ENCODE measurements around the gene TAC3. TPM values are rescaled to one million over a fixed set of nuclear protein-coding genes. Genes with fewer than 3 reads are reported as not detected.

The TAC3 gene
- total RNA-seq, 3 donors from 2014 or later = 0.81 to 2.0 (median 1.8) TPM

GRCh38 chr12:57051011-57051410 is 34.7 kb upstream of the TAC3 start:
- intact Hi-C loops (cut with DNase I, micrococcal nuclease) = no loop called here
- no peak for TF ChIP-seq CTCF (IDR thresholded peaks at IDR 0.05)
- Histone ChIP-seq H3K36me3 (ENCODE audit: low read depth) (no peaks in the 10 kb centered on the region), H3K4me1 (ENCODE audit: low read depth) (peaks cover 19% of the 10 kb centered on the region), H3K4me3 (no peak overlapping the region), H3K9me3 (no peaks in the 10 kb centered on the region)
- ATAC-seq (no peak), DNase-seq (no peak)

- peak; percentile 91 for ATAC-seq
- intact Hi-C loops (cut with DNase I, micrococcal nuclease) = no loop called here
- no peaks in the 10 kb centered on the region for H3K9me3 ChIP-seq
- peaks cover 19% of the 10 kb centered on the region for H3K4me1 ChIP-seq (ENCODE audit: low read depth)
- no peak for TF ChIP-seq CTCF (IDR thresholded peaks at IDR 0.05)
- peak within 1 kb of the TSS; percentile 17 for H3K4me3 ChIP-seq
- H3K36me3 ChIP-seq (ENCODE audit: low read depth) = no peaks in the 10 kb centered on the region
- DNase-seq = peak; percentile 65 to 79 (median 74)
Observed at GRCh38 chr12:57049890-57050289, 33.6 kb upstream of the TAC3 start, which contains the start of gene MYO1A. MYO1A (minus strand) TSS chr12:57050129; CDS start chr12:57048323, 1,806 bp downstream.

GRCh38 chr12:57049119-57049446 is 32.8 kb upstream of the TAC3 start:
- no peaks in the 10 kb centered on the region for H3K9me3 ChIP-seq
- peaks cover 19% of the 10 kb centered on the region for H3K4me1 ChIP-seq (ENCODE audit: low read depth)
- H3K36me3 ChIP-seq (ENCODE audit: low read depth) = no peaks in the 10 kb centered on the region
- peak overlapping the region; percentile 17 for H3K4me3 ChIP-seq
- peak; percentile 83 for ATAC-seq
- TF ChIP-seq CTCF (IDR thresholded peaks at IDR 0.05) = no peak
- intact Hi-C loops (cut with DNase I, micrococcal nuclease) = no loop called here
- DNase-seq = peak in 2 of 3 donors; percentile 75 to 77

- Histone ChIP-seq H3K36me3 (ENCODE audit: low read depth) (no peaks in the 10 kb centered on the region), H3K4me3 (peak overlapping the region; percentile 17), H3K9me3 (no peaks in the 10 kb centered on the region), H3K4me1 (ENCODE audit: low read depth) (peaks cover 19% of the 10 kb centered on the region)
- TF ChIP-seq CTCF (IDR thresholded peaks at IDR 0.05) = no peak
- intact Hi-C loops (cut with DNase I, micrococcal nuclease) = no loop called here
- DNase-seq = peak in 1 of 3 donors; percentile 39
- no peak for ATAC-seq
Observed at GRCh38 chr12:57048423-57049118, 32.2 kb upstream of the TAC3 start.

GRCh38 chr12:57047981-57048380 is 31.7 kb upstream of the TAC3 start:
- DNase-seq = no peak
- TF ChIP-seq CTCF (IDR thresholded peaks at IDR 0.05) = no peak
- intact Hi-C loops (cut with DNase I, micrococcal nuclease) = no loop called here
- H3K4me3 ChIP-seq = no peak overlapping the region
- no peaks in the 10 kb centered on the region for H3K9me3 ChIP-seq
- H3K4me1 ChIP-seq (ENCODE audit: low read depth) = peaks cover 19% of the 10 kb centered on the region
- ATAC-seq = no peak
- no peaks in the 10 kb centered on the region for H3K36me3 ChIP-seq (ENCODE audit: low read depth)
